Epithelial cell of esophagus (primary cell): Measurements from ENCODE around the gene PREX1.

Experiments used
- DNase-seq: peaks from one replicate; pipeline ENCODE4 v3.0.0; 2010; ENCODE audit warnings: low read depth
- H3K4me3 ChIP-seq: 2 replicates; pipeline ENCODE4 v1.5.1; 2011; ENCODE audit warnings: mild to moderate bottlenecking, low read length, control low read depth
- TF ChIP-seq, protein P1 (sequence below): IDR thresholded peaks from 2 replicates; pipeline ENCODE4 v1.5.1; 2011; ENCODE audit warnings: low read depth, mild to moderate bottlenecking, low read length, control low read depth, inconsistent platforms; ENCODE audit not compliant: insufficient read depth; ENCODE audit errors: missing control alignments

PREX1 gene

DNA sequence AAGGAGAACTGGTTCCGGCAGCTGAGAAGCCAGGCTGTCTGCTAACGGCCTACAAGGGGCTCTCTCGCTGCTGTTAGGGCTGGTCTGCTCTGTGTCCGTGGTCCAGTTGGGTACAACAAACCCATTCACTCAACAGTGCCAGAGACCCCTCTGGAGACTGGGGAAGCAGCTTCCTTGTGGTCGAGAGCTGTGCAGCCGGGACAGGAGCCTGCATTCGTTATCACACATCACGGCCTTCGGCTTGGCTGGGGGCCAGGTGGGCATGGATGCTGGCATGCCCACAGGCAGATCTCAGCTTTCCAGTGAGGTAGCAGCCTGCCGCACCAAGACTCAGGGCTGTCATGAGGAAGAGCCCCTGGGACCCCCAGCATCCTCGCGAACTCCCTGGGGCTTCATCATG lies 124.7 kb downstream of the PREX1 start:
- no peak for DNase-seq
- TF ChIP-seq, protein P1, sequence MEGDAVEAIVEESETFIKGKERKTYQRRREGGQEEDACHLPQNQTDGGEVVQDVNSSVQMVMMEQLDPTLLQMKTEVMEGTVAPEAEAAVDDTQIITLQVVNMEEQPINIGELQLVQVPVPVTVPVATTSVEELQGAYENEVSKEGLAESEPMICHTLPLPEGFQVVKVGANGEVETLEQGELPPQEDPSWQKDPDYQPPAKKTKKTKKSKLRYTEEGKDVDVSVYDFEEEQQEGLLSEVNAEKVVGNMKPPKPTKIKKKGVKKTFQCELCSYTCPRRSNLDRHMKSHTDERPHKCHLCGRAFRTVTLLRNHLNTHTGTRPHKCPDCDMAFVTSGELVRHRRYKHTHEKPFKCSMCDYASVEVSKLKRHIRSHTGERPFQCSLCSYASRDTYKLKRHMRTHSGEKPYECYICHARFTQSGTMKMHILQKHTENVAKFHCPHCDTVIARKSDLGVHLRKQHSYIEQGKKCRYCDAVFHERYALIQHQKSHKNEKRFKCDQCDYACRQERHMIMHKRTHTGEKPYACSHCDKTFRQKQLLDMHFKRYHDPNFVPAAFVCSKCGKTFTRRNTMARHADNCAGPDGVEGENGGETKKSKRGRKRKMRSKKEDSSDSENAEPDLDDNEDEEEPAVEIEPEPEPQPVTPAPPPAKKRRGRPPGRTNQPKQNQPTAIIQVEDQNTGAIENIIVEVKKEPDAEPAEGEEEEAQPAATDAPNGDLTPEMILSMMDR = no peak
- no peak overlapping the region for H3K4me3 ChIP-seq

DNA sequence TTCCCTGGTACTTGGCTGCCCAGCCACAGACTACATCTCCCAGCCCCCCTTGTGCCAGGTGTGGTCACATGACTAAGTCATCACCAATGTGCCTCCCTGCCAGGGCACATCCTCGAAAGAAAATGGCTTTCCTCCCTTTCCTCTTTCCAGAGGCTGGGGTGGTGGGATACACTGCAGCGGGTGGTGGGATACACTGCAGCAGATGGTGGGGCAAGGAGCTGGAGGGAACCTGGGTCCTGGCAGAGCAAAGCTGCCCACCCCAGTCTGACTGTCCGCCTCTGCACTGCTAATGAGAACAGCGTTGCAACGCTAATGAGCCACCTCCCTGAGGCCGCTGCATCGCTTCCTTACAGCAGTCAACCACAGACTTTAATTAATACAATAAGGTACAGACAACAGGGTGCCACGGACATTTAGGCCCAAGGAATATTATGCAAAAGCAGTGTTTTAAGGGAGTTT lies 125.3 kb downstream of the PREX1 start:
- DNase-seq = no peak
- TF ChIP-seq, protein P1 = no peak
- H3K4me3 ChIP-seq = no peak overlapping the region

DNA sequence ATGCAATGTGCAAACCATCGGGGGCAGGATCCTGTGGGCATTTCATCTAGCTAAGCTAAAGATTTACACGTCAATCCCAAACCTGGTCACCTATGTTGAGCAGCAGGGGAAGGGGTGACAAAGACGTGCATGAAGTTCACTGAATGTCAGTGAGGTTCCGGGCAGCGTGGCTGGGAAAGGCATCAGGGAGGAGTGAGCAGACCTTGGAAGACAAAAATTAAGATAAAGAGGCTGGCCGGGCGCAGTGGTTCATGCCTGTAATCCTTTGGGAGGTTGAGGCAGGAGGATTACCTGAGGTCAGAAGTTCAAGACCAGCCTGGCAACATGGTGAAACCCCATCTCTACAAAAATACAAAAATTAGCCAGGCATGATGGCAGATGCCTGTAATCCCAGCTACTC lies 126.1 kb downstream of the PREX1 start:
- DNase-seq = no peak
- TF ChIP-seq, protein P1 = no peak
- no peak overlapping the region for H3K4me3 ChIP-seq

DNA sequence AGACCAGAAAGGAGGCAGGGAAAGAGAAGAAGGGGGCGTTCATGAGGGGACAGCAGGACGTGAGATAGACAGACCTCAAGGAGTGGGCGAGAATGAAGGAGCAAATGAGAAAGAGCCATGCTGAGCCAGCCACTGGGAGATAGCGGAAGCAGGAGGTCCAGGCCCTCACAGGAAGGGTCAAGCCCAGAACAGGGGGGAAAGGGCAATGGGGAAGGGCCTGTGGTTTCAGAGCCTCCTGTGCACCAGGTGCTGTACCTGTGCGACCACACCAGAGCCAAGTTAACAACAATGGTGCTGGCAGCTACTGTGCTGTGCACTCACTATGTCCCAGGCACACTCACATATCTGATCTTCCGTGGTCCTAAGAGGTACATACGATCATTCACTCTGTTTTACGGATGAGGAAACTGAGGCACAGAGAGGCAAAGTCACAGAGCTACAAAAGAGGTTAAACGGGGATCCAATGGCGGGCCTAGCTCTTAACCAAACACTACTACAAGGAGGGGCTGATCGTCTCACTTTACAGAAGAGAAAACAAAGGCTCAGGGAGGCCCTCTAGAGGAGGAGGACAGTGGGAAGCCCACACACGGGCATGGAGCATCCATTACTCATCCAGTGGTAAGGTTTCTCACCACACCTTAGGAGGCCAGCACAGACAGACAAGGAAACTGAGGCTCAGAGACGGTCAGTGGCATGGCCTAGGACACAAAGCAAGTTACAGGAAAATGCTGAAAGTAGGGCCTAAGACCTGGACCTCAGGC lies 129.1 kb downstream of the PREX1 start:
- TF ChIP-seq, protein P1 = no peak
- no peak for DNase-seq
- H3K4me3 ChIP-seq = no peak overlapping the region

DNA sequence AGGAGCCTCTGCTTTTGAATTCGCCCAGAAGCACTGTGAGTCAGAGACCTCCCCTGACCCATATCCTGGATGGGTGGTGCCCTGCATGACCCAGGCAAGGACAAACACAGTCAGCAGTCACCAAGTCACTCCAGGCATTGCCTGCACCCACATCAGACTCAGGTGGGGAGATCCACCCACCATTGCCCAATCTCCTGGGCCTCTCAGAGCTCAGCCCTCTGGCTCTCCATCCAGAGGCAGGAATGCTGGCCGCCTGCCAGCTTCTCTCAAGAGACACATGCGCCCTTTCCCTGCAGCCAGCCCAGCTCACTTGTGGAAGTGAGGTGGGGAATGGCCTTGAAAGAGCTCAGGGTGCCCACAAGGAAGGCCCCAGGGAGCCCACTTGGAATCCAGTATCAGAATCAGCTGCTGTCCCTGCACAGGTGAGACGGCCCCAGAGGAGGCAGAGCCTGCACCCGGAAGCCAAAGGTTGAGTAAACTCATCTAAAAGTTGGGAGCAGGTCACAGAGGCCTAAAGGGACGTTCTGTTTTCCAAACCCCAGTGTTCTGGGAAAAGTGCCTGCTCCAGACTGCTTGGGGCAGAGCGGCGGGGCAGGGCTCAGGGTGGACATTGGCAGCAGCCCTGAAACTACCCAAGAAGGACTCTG lies 129.8 kb downstream of the PREX1 start:
- TF ChIP-seq, protein P1 = no peak
- no peak overlapping the region for H3K4me3 ChIP-seq
- peak; percentile 75 for DNase-seq

DNA sequence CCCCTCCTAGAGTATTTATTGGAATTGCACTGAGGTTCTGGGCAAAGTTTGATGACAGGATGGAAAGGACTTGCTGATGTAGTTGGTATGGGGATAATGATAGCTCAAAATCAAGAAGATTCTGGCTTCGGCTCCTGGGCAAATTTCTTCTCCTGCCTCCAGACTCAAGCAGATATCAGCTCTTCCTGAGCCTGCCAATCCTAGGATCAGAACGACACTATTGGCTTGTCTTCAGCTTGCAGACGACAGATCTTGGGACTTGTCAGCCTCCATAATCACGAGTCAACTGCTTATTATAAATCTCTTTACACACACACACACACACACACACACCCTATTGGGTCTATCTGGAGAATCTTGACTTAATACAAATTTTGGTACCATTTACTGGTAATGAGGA lies 131.1 kb downstream of the PREX1 start:
- DNase-seq = no peak
- H3K4me3 ChIP-seq = no peak overlapping the region
- TF ChIP-seq, protein P1 = no peak
